Stomach (tissue), 9 donors: Measurements from ENCODE around the gene CHCHD3. TPM values are rescaled to one million over a fixed set of nuclear protein-coding genes. Genes with fewer than 3 reads are reported as not detected.

ENCODE experiments used
- DNase-seq, 2 donors: peaks; one replicate each; pipeline versions ENCODE4 v3.0.0 to v3.0.0-alpha.2; 2013 to 2019
- H3K27ac ChIP-seq, 5 donors: fragments of 200-600 bp in 4 of 5; sonication (generic) in 4 of 5; one replicate each; pipeline ENCODE4 v1.5.1; 2013 to 2019; ENCODE audit warnings: mild to moderate bottlenecking in 1 of 5, moderate library complexity in 1 of 5
- H3K27me3 ChIP-seq, 3 donors: fragments of 200-600 bp; sonication (generic); one replicate each; pipeline ENCODE4 v1.5.1; 2017 to 2019; ENCODE audit warnings: mixed run types in 1 of 3
- H3K36me3 ChIP-seq, 4 donors: fragments of 200-600 bp; sonication (generic); 1 replicate in 3 of 4; 2 replicates in 1 of 4; pipeline ENCODE4 v1.5.1; 2016 to 2019
- H3K4me1 ChIP-seq, 4 donors: fragments of 200-600 bp; sonication (generic); one replicate each; pipeline ENCODE4 v1.5.1; 2016 to 2019
- H3K4me3 ChIP-seq, 4 donors: fragments of 200-600 bp; sonication (generic) in 3 of 4; one replicate each; pipeline ENCODE4 v1.5.1; 2016 to 2019; ENCODE audit warnings: mild to moderate bottlenecking in 1 of 4
- H3K9me3 ChIP-seq, 4 donors: fragments of 200-600 bp; sonication (generic); one replicate each; pipeline ENCODE4 v1.5.1; 2016 to 2019
- EP300 ChIP-seq: sonication (generic); formaldehyde crosslinking; IDR thresholded peaks from one replicate; pipeline ENCODE4 v1.6.1; 2017; ENCODE audit warnings: antibody characterized with exemption
- POLR2A ChIP-seq, 4 donors: fragments of 450-650 bp; IDR thresholded peaks; one replicate each; pipeline ENCODE4 v1.6.1; 2016; ENCODE audit warnings: antibody characterized with exemption in 4 of 4, control low read depth in 2 of 4, mild to moderate bottlenecking in 1 of 4, moderate library complexity in 1 of 4
- POLR2AphosphoS5 ChIP-seq, 3 donors: sonication (generic); formaldehyde crosslinking; IDR thresholded peaks; one replicate each; pipeline ENCODE4 v1.6.1; 2016; ENCODE audit warnings: antibody characterized with exemption in 3 of 3
- WGBS, 5 donors: extraction: QIAGEN DNeasy Blood & Tissue Kit in 3 of 5; methylation state at CpG; one replicate each; pipeline versions ENCODE4 v1.1.5 to v1.1.7; 2013 to 2018; 5-methylcytosine and 5-hydroxymethylcytosine counted together
- intact Hi-C: fragments of 100-400 bp; cut with DNase I; formaldehyde crosslinking; loops from one replicate; pipeline ENCODE4 v1.15.1; 2023; ENCODE audit warnings: low total_unique reads
- polyA plus RNA-seq, 3 donors: library from polyadenylated mRNA; stranded (reverse); fragments of 200-250 nt; gene quantifications; one replicate each; pipeline ENCODE4 v1.2.3, GENCODE V29; 2013
- total RNA-seq, 5 donors: library from RNA; depleted of rRNA; stranded (reverse); fragments of >200 nt; gene quantifications; one replicate each; pipeline versions ENCODE4 v1.1.0 to v1.2.3, GENCODE V29; 2014 to 2016
- TF ChIP-seq, protein P1 (sequence below), 7 experiments: fragments of 450-650 bp in 4 of 7; fragments of 200-600 bp in 3 of 7; sonication (generic) in 3 of 7; IDR thresholded peaks; one replicate each; pipeline ENCODE4 v1.5.1; 2016 to 2019; ENCODE audit warnings: antibody characterized with exemption in 7 of 7, control low read depth in 2 of 7, mild to moderate bottlenecking in 1 of 7
- donor health status: healthy with polysubstance abuse.
- donor health status: Bipolar disorder and iron deficiency.
- donor health status: healthy.

The CHCHD3 gene
- total and polyA plus RNA-seq, 8 donors, result 5.8 to 90.9 (median 39.9) TPM

DNA sequence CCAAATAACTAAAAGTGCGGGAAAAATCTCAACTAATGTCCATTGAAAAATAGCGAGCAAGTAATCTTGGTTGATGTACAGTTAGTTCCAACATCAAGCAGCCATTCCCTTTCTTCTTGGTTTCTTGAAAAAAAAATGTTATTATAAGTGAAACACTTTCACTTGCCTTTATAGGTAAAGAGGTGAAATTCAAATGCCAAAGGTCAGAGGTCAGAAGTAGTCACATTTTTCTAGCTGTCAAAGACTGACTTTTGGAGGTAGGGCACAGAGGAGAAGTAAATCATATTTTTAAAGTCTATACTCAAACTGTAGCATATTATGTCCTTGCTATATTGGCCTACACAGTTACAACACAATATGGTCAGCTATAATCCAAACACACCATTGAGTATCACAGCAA is 62.3 kb downstream of the CHCHD3 start:
- TF ChIP-seq POLR2A (IDR thresholded peaks at IDR 0.05), result no peak
- no peak for TF ChIP-seq EP300
- TF ChIP-seq, protein P1, sequence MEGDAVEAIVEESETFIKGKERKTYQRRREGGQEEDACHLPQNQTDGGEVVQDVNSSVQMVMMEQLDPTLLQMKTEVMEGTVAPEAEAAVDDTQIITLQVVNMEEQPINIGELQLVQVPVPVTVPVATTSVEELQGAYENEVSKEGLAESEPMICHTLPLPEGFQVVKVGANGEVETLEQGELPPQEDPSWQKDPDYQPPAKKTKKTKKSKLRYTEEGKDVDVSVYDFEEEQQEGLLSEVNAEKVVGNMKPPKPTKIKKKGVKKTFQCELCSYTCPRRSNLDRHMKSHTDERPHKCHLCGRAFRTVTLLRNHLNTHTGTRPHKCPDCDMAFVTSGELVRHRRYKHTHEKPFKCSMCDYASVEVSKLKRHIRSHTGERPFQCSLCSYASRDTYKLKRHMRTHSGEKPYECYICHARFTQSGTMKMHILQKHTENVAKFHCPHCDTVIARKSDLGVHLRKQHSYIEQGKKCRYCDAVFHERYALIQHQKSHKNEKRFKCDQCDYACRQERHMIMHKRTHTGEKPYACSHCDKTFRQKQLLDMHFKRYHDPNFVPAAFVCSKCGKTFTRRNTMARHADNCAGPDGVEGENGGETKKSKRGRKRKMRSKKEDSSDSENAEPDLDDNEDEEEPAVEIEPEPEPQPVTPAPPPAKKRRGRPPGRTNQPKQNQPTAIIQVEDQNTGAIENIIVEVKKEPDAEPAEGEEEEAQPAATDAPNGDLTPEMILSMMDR (IDR thresholded peaks at IDR 0.05), result no peak
- no peak for TF ChIP-seq POLR2AphosphoS5 (IDR thresholded peaks at IDR 0.05)
- Histone ChIP-seq H3K36me3 (peaks cover 0 to 7% (median 3%) of the 10 kb centered on the region in 4 donors), H3K4me1 (peaks cover 0 to 14% (median 3%) of the 10 kb centered on the region in 4 donors), H3K4me3 (no peak overlapping the region), H3K27ac (no peak overlapping the region), H3K9me3 (no peaks in the 10 kb centered on the region), H3K27me3 (no peaks in the 10 kb centered on the region)
- intact Hi-C loops, result no loop called here
- WGBS, 5 donors, result 95 to 99% (median 98%) methylated on average over 2 of the region's 2 CpGs
- DNase-seq, result no peak

DNA sequence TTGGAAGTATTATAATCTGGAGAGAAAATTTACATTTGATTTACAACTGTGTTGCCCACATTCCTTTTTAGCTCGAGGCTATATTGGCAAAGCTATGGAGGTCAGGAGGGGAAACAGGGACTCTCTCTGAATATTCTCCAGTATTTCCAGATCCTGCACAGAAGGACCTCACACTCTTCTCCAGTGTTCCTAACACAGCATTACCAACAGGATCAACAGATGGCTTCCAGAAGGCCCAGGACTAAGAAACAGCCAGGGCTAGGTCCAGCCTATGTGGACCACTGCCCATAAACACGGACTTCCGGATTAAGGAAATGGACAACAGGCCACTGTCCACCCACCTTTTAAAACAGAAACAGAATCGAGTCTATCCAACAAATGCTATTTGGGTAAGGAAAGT is 65.3 kb downstream of the CHCHD3 start:
- H3K27ac ChIP-seq, result no peak overlapping the region
- no peak for DNase-seq
- intact Hi-C loops, result no loop called here
- H3K36me3 ChIP-seq, result peaks cover 0 to 7% (median under 1%) of the 10 kb centered on the region in 4 donors
- WGBS, 5 donors, result 59 to 66% (median 62%) methylated on average over 4 of the region's 4 CpGs
- H3K27me3 ChIP-seq, result no peaks in the 10 kb centered on the region
- TF ChIP-seq, protein P1 (IDR thresholded peaks at IDR 0.05), result no peak
- TF ChIP-seq POLR2AphosphoS5 (IDR thresholded peaks at IDR 0.05), result no peak
- no peak for TF ChIP-seq EP300
- no peak for TF ChIP-seq POLR2A (IDR thresholded peaks at IDR 0.05)
- no peaks in the 10 kb centered on the region for H3K9me3 ChIP-seq
- no peak overlapping the region for H3K4me3 ChIP-seq
- peaks cover 0 to 14% (median 3%) of the 10 kb centered on the region in 4 donors for H3K4me1 ChIP-seq

DNA sequence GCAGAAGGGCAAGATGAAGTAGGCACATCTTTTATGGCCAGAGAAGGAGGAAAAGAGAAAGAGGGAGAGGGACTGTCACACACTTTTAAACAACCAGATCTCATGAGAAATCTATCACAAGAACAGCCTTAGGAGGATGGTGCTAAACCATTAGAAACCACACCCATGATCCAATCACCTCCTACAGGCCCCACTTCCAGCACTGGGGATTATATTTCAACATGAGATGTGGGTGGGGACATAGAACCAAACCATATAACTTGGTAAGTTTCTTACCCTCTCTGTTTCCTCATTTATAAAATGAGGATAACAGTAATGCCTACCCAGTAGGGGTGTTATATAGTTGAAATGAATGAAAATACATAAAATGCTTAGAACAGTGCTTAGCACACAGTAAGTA is 66.0 kb downstream of the CHCHD3 start:
- Histone ChIP-seq H3K27ac (no peak overlapping the region), H3K4me1 (peaks cover 0 to 14% (median 3%) of the 10 kb centered on the region in 4 donors), H3K4me3 (no peak overlapping the region), H3K9me3 (no peaks in the 10 kb centered on the region), H3K27me3 (no peaks in the 10 kb centered on the region), H3K36me3 (peaks cover 0 to 6% (median 0%) of the 10 kb centered on the region in 4 donors)
- intact Hi-C loops, result no loop called here
- DNase-seq, result no peak
- TF ChIP-seq POLR2A (IDR thresholded peaks at IDR 0.05) (no peak), POLR2AphosphoS5 (IDR thresholded peaks at IDR 0.05) (no peak), EP300 (no peak)
- TF ChIP-seq, protein P1 (IDR thresholded peaks at IDR 0.05), result no peak

DNA sequence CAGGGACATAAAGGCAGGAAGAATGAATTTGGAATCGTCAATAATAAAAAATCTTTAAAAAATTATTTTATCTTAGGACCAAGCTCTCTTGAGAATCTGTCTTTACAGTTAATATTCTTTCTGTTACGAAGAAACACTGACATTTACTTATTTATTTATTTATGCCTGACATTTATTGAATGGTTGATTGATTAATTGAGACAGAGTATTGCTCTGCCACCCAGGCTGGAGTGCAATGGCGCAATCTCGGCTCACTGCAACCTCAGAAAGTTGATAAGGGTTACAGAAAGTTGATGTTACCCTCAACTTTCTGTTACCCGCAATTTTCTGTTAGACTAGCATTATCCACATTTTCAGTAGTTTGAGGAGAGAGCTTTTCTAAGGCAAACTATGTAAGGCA is 70.1 kb downstream of the CHCHD3 start:
- intact Hi-C loops, result no loop called here
- no peak for DNase-seq
- H3K27me3 ChIP-seq, result no peaks in the 10 kb centered on the region
- 93 to 97% (median 94%) methylated on average over 5 of the region's 5 CpGs for WGBS, 5 donors
- peaks cover 0 to 11% (median 2%) of the 10 kb centered on the region in 4 donors for H3K4me1 ChIP-seq
- H3K36me3 ChIP-seq, result no peaks in the 10 kb centered on the region
- no peak overlapping the region for H3K27ac ChIP-seq
- no peak for TF ChIP-seq EP300
- TF ChIP-seq POLR2AphosphoS5 (IDR thresholded peaks at IDR 0.05), result no peak
- no peak for TF ChIP-seq POLR2A (IDR thresholded peaks at IDR 0.05)
- TF ChIP-seq, protein P1 (IDR thresholded peaks at IDR 0.05), result no peak
- H3K9me3 ChIP-seq, result no peaks in the 10 kb centered on the region
- H3K4me3 ChIP-seq, result no peak overlapping the region
